PC-9 (cell line): Measurements from ENCODE around the gene TMEM150C. TPM values are rescaled to one million over a fixed set of nuclear protein-coding genes. Genes with fewer than 3 reads are reported as not detected.
"Not testable (repeated sequence)": the region's sequence is repeated elsewhere in the genome, so short reads cannot be mapped to it uniquely, and the experiment has no call there.

Experiments
- BruUV-seq: library from RNA; stranded (reverse); fragments of 400-500 nt; replicated peaks from 2 replicates; lab custom pipeline; 2021; lab: Mats Ljungman, UMichigan
- CTCF ChIA-PET: fragments of 300-600 bp; sonication (Branson Sonifier 250); formaldehyde crosslinking; loops from one replicate; lab custom pipeline; 2022; ENCODE audit warnings: antibody characterized with exemption; lab: Charles Lee
- POLR2A ChIA-PET: fragments of 300-600 bp; sonication (Branson Sonifier 250); formaldehyde crosslinking; loops from one replicate; lab custom pipeline; 2022; ENCODE audit warnings: antibody characterized with exemption; ENCODE audit not compliant: unreplicated experiment; lab: Charles Lee
- DNase-seq, 2 experiments: peaks; one replicate each; pipeline versions ENCODE4 v3.0.0 to v3.0.0-alpha.2; 2015 to 2022; ENCODE audit warnings: mixed read lengths in 1 of 2
- H2AFZ ChIP-seq: fragments of 200-600 bp; sonication (generic); 2 replicates; pipeline ENCODE4 v1.8.1; 2017; ENCODE audit warnings: antibody characterized with exemption
- H3F3A ChIP-seq: fragments of 200-600 bp; sonication (generic); 2 replicates; pipeline ENCODE4 v1.8.1; 2017; ENCODE audit warnings: antibody characterized with exemption, mild to moderate bottlenecking, low read depth; ENCODE audit not compliant: insufficient read depth
- H3K27ac ChIP-seq: fragments of 200-600 bp; sonication (generic); 2 replicates; pipeline ENCODE4 v1.6.1; 2016; ENCODE audit warnings: mixed run types
- H3K27me3 ChIP-seq: fragments of 200-600 bp; sonication (generic); 2 replicates; pipeline ENCODE4 v1.6.1; 2016; ENCODE audit warnings: low read depth, mixed run types; ENCODE audit not compliant: insufficient read depth
- H3K36me3 ChIP-seq: fragments of 200-600 bp; sonication (generic); 2 replicates; pipeline ENCODE4 v1.6.1; 2016; ENCODE audit warnings: low read depth, mixed run types
- H3K4me1 ChIP-seq: fragments of 200-600 bp; sonication (generic); replicated peaks from 2 replicates; pipeline ENCODE4 v1.6.1; 2016; ENCODE audit warnings: mixed run types; ENCODE audit not compliant: insufficient read depth
- H3K4me2 ChIP-seq: fragments of 200-600 bp; sonication (generic); 2 replicates; pipeline ENCODE4 v1.6.1; 2017; ENCODE audit warnings: mixed run types
- H3K4me3 ChIP-seq: fragments of 200-600 bp; sonication (generic); 2 replicates; pipeline ENCODE4 v1.6.1; 2016; ENCODE audit warnings: mixed run types
- H3K79me2 ChIP-seq: fragments of 200-600 bp; sonication (generic); 2 replicates; pipeline ENCODE4 v1.6.1; 2017; ENCODE audit warnings: low read depth, mixed run types
- H3K9me2 ChIP-seq: fragments of 200-600 bp; sonication (generic); 2 replicates; pipeline ENCODE4 v1.8.1; 2017; ENCODE audit warnings: mild to moderate bottlenecking; ENCODE audit not compliant: insufficient read depth
- H3K9me3 ChIP-seq: fragments of 200-600 bp; sonication (generic); 2 replicates; pipeline ENCODE4 v1.8.1; 2016; ENCODE audit warnings: low read depth; ENCODE audit not compliant: insufficient read depth
- H4K20me1 ChIP-seq: fragments of 200-600 bp; sonication (generic); 2 replicates; pipeline ENCODE4 v1.8.1; 2017; ENCODE audit not compliant: insufficient read depth
- EZH2 ChIP-seq: fragments of 200-600 bp; sonication (generic); IDR thresholded peaks from 2 replicates; pipeline ENCODE4 v1.8.0; 2017; ENCODE audit warnings: antibody characterized with exemption, low read depth
- intact Hi-C: fragments of 100-400 bp; cut with micrococcal nuclease; formaldehyde crosslinking; loops from one replicate; pipeline ENCODE4 v1.10.0; 2022; ENCODE audit not compliant: unreplicated experiment
- total RNA-seq: library from RNA; stranded (reverse); gene quantifications from 2 replicates; pipeline ENCODE4 v1.2.3, GENCODE V29; 2021
- TF ChIP-seq, protein P1 (sequence below): fragments of 200-600 bp; sonication (generic); conservative IDR thresholded peaks from 2 replicates; pipeline ENCODE4 v1.6.1; 2017; ENCODE audit warnings: mixed run types, antibody characterized with exemption, mild to moderate bottlenecking, moderate library complexity

The TMEM150C gene
- total RNA-seq, 1 experiment from 2014 or later = 0.74 TPM

DNA sequence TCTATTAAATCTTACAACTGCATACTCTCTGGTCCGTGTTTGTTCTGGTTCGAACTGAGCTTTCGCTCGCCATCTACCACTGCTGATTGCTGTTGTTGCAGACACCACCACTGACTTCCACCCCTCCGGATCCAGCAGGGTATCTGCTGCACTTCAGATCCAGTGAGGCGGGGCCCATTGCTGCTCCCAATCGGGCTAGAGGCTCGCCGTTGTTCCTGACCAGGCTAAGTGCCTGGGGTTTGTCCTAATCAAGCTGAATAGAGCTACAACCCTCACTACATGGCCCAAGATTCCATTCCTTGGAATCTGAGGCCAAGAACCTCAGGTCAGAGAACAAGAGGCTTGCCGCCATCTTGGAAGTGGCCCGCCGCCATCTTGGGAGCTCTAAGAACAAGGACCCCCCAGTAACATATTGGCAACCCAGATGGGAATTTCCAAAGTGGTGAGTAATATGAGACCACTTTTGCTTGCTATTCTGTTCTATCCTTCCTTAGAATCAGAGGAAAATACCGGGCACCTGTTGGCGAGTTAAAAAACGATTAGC is 88.1 kb downstream of the TMEM150C start:
- CTCF ChIA-PET = no interaction called here
- H3K4me3 ChIP-seq = no peak overlapping the region

DNA sequence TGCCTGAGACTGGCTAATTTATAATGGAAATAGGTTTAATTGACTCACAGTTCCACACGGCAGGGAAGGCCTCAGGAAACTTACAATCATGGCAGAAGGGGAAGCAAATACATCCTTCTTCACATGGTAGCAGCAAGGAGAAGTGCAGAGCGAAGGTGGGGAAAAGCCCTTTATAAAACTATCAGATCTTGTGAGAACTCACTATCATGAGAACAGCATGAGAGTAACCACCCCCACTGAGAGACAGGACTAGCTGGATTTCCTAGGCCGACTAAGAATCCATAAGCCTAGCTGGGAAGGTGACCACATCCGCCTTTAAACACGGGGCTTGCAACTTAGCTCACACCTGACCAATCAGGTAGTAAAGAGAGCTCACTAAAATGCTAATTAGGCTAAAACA is 88.7 kb downstream of the TMEM150C start:
- H2AFZ ChIP-seq, H3K9me2 ChIP-seq, DNase-seq, H3K4me2 ChIP-seq, H3K79me2 ChIP-seq, H3K4me1 ChIP-seq, H4K20me1 ChIP-seq, H3K36me3 ChIP-seq, intact Hi-C loops, H3K27ac ChIP-seq, BruUV-seq, POLR2A ChIA-PET, H3K4me3 ChIP-seq, H3F3A ChIP-seq, H3K9me3 ChIP-seq, H3K27me3 ChIP-seq, CTCF ChIA-PET: not testable (repeated sequence)

More for the DNA sequence above, 88.1 kb downstream of the TMEM150C start:
- BruUV-seq = no TSS peak
- no peaks in the 10 kb centered on the region for H3K27me3 ChIP-seq
- H3K9me3 ChIP-seq = no peaks in the 10 kb centered on the region
- no peak overlapping the region for H3K4me2 ChIP-seq
- DNase-seq = no peak
- intact Hi-C loops = no loop called here
- TF ChIP-seq, protein P1, sequence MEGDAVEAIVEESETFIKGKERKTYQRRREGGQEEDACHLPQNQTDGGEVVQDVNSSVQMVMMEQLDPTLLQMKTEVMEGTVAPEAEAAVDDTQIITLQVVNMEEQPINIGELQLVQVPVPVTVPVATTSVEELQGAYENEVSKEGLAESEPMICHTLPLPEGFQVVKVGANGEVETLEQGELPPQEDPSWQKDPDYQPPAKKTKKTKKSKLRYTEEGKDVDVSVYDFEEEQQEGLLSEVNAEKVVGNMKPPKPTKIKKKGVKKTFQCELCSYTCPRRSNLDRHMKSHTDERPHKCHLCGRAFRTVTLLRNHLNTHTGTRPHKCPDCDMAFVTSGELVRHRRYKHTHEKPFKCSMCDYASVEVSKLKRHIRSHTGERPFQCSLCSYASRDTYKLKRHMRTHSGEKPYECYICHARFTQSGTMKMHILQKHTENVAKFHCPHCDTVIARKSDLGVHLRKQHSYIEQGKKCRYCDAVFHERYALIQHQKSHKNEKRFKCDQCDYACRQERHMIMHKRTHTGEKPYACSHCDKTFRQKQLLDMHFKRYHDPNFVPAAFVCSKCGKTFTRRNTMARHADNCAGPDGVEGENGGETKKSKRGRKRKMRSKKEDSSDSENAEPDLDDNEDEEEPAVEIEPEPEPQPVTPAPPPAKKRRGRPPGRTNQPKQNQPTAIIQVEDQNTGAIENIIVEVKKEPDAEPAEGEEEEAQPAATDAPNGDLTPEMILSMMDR = no peak
- TF ChIP-seq EZH2 = no peak
- POLR2A ChIA-PET = no interaction called here
- no peak overlapping the region for H3K27ac ChIP-seq
- H3K4me1 ChIP-seq = no peaks in the 10 kb centered on the region
- no peaks in the 10 kb centered on the region for H3K79me2 ChIP-seq
- H2AFZ ChIP-seq = no peak overlapping the region
- H3K36me3 ChIP-seq = no peaks in the 10 kb centered on the region
- H3F3A ChIP-seq = no peaks in the 10 kb centered on the region
- no peaks in the 10 kb centered on the region for H4K20me1 ChIP-seq
- H3K9me2 ChIP-seq = no peaks in the 10 kb centered on the region

DNA sequence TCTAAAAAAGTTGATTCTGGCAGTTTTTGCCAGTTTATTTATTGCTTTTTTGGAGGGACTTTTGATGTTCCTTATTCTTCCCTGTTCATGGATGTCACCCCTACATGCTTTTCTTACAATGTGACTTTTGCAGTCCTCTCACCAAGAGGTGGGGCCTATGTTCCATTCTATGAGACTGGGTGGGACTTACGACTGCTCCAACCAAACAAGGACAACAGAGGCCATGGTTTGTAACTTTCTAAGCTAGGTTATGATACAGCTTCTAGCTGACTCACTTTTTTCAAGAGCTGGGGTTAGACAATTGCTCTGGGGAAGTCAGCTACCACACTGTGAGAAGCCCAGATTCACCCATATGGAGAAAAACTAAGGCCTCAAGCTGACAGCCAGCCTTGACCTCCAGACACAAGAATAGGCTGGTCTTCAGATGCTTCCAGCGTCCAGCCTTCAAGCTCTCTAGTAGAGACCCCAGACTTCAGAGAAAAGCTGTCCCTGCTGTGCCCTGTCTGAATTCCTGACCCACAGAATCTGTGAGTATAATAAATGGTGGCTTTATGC is 91.9 kb downstream of the TMEM150C start:
- intact Hi-C loops = loop anchor here (10.0 kb wide), 4 partner anchors 95 to 795 kb away; partner anchors contain the start of gene TMEM150C
- Histone ChIP-seq H3F3A (no peaks in the 10 kb centered on the region), H3K9me3 (no peaks in the 10 kb centered on the region), H3K4me1 (no peaks in the 10 kb centered on the region), H3K4me3 (no peak overlapping the region), H3K79me2 (no peaks in the 10 kb centered on the region), H3K4me2 (no peak overlapping the region), H3K36me3 (no peaks in the 10 kb centered on the region), H3K27ac (no peak overlapping the region), H4K20me1 (no peaks in the 10 kb centered on the region), H3K27me3 (no peaks in the 10 kb centered on the region), H3K9me2 (no peaks in the 10 kb centered on the region), H2AFZ (no peak overlapping the region)
- no peak for DNase-seq
- ChIA-PET POLR2A (interaction anchor here (0.5 to 0.6 kb wide), 2 partner anchors 413 to 577 kb away, joined by 4 to 9 read pairs; no protein-coding TSS in a partner anchor), CTCF (no interaction called here)
- no TSS peak for BruUV-seq
- TF ChIP-seq, protein P1 = no peak
- TF ChIP-seq EZH2 = no peak
